ENCODE measurements around the gene DRC7. TPM values are rescaled to one million over a fixed set of nuclear protein-coding genes. Genes with fewer than 3 reads are reported as not detected.

DRC7 gene
- total and polyA plus RNA-seq, 10 of the 15 experiments (the other 5 are each of a cell fraction or from before 2014, with no cell fraction given): 0.06 to 0.49 (median 0.14) TPM; not detected in 4

DNA sequence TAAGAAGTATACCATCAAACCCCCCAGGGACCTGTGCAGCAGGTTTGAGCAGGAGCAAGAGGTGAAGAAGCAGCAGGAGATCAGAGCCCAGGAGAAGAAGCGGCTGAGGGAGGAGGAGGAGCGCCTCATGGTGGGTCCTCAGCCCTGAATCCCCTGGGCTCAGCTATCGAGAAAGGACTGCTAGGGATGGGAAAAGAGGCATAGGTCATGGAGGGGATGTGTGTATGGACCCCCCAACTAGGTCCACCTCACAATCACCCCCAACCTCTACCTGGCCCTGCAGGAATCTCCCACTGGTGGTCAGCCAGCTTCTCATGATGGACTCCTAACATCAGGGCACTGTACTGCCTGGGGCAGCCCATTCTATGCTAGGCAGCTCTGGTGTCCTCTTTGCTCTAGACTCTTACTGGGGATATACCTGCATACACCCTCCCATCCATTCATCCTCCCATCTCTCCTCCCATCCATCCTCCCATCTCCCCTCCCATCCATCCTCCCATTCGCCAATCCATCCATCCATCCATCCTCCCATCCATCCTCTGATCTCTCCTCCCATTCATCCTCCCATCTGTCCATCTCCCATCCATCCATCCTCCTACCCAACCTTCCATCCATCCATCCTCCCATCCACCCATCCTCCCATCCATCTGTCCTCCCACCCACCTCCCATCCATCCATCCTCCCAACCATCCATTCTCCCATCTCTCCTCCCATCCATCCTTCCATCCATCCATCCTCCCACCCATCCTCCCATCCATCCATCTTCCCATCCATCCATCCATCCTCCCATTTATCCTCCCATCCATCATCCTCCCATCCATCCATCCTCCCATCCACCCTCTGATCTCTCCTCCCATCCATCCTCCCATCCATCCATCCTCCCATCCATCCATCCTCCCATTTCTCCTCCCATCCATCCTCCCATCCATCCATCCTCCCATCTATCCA, 10.6 kb downstream of the DRC7 start (continued):
- TF ChIP-seq EP300 (IDR thresholded peaks at IDR 0.05; ENCODE audit: borderline replicate concordance in 1 of 2, control insufficient read depth in 1 of 2, low read depth in 2 of 2, low read length in 2 of 2) (no peak), SMAD1 (IDR thresholded peaks at IDR 0.05; ENCODE audit: low read depth, partially characterized antibody) (no peak), BHLHE40 (IDR thresholded peaks at IDR 0.05; ENCODE audit: borderline replicate concordance in 1 of 2, low read depth in 2 of 2, low read length in 1 of 2) (no peak), NFXL1 (IDR thresholded peaks at IDR 0.05; ENCODE audit: borderline replicate concordance) (no peak), POLR2AphosphoS5 (IDR thresholded peaks at IDR 0.05; ENCODE audit: low read length) (no peak), USF1 (IDR thresholded peaks at IDR 0.05; ENCODE audit: borderline replicate concordance, extremely low read length, insufficient read depth, low read depth, low read length) (no peak)

DNA sequence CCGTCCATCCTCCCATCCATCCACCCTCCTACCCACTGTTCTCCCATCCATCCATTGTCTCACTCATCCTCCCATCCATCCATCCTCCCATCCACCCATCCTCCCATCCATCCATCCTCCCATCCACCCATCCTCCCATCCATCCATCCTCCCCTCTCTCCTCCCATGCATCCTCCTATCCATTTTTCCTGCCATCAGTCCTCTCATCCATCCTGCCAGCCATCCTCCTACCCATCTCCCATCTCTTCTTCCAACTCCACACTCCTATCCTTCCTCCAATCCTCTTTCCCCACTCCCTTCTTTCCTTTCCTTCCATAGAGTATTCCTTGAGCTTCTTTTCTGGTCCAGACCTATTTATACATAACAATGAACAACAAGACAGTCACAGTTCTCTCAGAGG, 12.1 kb downstream of the DRC7 start:
- H3K9me3 ChIP-seq (replicated peaks; ENCODE audit: control insufficient read depth, insufficient read depth, low read length): no peaks in the 10 kb centered on the region
- in situ Hi-C loops (cut with MboI): no loop called here
- WGBS (ENCODE audit: insufficient coverage, insufficient replicate concordance, low lambda C conversion rate, missing lambda C conversion rate): no CpG with 5 or more reads among the region's 1 CpG
- H3K4me1 ChIP-seq (ENCODE audit: control insufficient read depth, insufficient read depth, low read length): no peaks in the 10 kb centered on the region
- ATAC-seq: no peak
- RAD21 ChIA-PET (ENCODE audit: unreplicated experiment): no interaction called here
- no peaks in the 10 kb centered on the region for H3K79me2 ChIP-seq (ENCODE audit: control insufficient read depth, insufficient read depth, low read length)
- BruUV-seq (replicated peaks): no TSS peak
- H3K36me3 ChIP-seq (ENCODE audit: control insufficient read depth in 2 of 2, insufficient read depth in 2 of 2, low read length in 1 of 2): no peaks in the 10 kb centered on the region
- no peak for DNase-seq (ENCODE audit: low read depth, low spot score)
- H4K20me1 ChIP-seq (ENCODE audit: control insufficient read depth, insufficient read depth): no peaks in the 10 kb centered on the region
- FAIRE-seq: no peak
- no peak overlapping the region for H3K9ac ChIP-seq (ENCODE audit: control insufficient read depth, insufficient read depth, low read length)
- no peak overlapping the region for H2AFZ ChIP-seq (ENCODE audit: control insufficient read depth, low read depth, low read length)
- CTCF ChIA-PET: no interaction called here
- H3K27ac ChIP-seq (ENCODE audit: control insufficient read depth, insufficient read depth): no peak overlapping the region
- TF ChIP-seq IKZF1 (conservative IDR thresholded peaks at IDR 0.05) (no peak), PBX3 (IDR thresholded peaks at IDR 0.05; ENCODE audit: insufficient replicate concordance, low read depth, low read length) (no peak)
- H3K27me3 ChIP-seq (replicated peaks in 1 of 2; ENCODE audit: control insufficient read depth in 2 of 2, insufficient read depth in 2 of 2, low read length in 1 of 2): no peaks in the 10 kb centered on the region
- POLR2A ChIA-PET: no interaction called here
- intact Hi-C loops (cut with micrococcal nuclease; ENCODE audit: unreplicated experiment): no loop called here
- SMC1A ChIA-PET (ENCODE audit: uncharacterized antibody, unreplicated experiment): no interaction called here
- H3K4me2 ChIP-seq (ENCODE audit: control insufficient read depth, insufficient read depth): no peak overlapping the region
- no peak overlapping the region for H3K4me3 ChIP-seq
